Measurements from ENCODE around the gene TNNT1. TPM values are rescaled to one million over a fixed set of nuclear protein-coding genes. Genes with fewer than 3 reads are reported as not detected.

Gene TNNT1
- total RNA-seq, 1 donor from 2014 or later: 0.62 TPM

DNA sequence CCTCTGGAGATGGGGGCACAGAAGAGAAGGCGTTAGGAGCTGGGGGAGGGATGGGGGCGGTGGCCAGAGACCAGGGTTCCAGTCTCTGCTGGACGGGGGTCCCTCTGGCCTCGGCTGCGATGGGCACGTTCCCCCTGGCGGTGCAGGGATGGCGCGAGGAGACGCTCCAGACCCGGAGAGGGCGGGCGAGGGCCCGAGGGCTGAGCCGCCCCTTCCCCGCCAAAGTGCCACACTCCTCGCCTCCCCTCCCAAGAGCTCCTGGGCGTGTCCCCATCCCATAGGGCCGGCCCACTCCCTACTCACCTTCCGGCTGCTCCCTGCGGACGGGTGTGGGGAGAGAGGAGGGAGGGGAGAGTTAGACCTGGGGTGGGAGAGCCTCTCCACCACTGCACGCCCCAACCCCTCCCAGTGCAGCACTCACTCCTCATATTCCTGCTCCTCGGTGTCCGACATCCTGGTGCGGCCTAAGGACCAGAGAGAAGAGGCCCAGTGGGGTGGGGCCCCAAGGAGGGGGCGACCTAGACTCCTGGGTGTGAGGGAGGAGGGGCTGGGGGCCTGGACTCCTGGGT lies 2.2 kb downstream of the TNNT1 start:
- H3K27ac Mint-ChIP-seq (ENCODE audit: unreplicated experiment): no peak overlapping the region
- H3K36me3 Mint-ChIP-seq (ENCODE audit: low read depth): no peaks in the 10 kb centered on the region
- peaks cover 47% of the 10 kb centered on the region for H3K27me3 Mint-ChIP-seq (ENCODE audit: low read depth)
- TF ChIP-seq, protein P1, sequence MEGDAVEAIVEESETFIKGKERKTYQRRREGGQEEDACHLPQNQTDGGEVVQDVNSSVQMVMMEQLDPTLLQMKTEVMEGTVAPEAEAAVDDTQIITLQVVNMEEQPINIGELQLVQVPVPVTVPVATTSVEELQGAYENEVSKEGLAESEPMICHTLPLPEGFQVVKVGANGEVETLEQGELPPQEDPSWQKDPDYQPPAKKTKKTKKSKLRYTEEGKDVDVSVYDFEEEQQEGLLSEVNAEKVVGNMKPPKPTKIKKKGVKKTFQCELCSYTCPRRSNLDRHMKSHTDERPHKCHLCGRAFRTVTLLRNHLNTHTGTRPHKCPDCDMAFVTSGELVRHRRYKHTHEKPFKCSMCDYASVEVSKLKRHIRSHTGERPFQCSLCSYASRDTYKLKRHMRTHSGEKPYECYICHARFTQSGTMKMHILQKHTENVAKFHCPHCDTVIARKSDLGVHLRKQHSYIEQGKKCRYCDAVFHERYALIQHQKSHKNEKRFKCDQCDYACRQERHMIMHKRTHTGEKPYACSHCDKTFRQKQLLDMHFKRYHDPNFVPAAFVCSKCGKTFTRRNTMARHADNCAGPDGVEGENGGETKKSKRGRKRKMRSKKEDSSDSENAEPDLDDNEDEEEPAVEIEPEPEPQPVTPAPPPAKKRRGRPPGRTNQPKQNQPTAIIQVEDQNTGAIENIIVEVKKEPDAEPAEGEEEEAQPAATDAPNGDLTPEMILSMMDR (IDR thresholded peaks at IDR 0.05): no peak
- no peaks in the 10 kb centered on the region for H3K9me3 Mint-ChIP-seq (ENCODE audit: low read depth)
- no peaks in the 10 kb centered on the region for H3K4me1 Mint-ChIP-seq (ENCODE audit: low read depth)
- no peak for DNase-seq (ENCODE audit: low spot score)
- H3K4me3 Mint-ChIP-seq (ENCODE audit: unreplicated experiment): no peak overlapping the region

DNA sequence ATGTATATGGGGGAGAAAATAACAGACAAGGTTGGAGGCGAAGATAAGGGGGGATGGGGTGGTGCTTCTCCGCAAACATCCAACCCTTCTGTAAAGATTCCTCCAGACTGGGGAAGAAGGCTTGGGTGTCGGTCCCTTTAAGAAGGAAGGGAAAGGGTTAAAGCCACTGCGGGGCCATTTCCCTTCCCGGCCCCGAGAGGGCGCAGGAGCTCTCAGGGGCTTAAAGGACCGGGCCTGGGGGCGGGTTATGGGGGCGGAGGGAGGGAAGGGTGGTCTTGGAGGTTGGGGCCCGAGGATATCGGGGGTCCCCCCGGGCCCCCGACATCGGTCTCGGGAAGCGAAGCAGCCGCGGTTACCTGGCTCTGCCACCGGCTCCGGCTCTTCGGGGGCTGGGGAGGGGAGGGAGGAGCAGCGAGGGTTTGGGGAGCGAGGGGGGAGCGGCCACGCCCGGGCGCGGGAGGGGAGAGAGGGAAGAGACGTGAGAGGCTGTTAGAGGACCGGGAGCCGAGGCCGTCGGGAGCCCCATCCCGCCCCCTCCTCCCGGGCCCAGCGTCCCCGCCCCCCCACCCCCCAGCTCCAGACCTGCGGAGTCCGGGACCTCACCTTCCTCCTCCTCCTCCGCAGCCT lies 2.8 kb downstream of the TNNT1 start:
- Mint-ChIP-seq H3K27me3 (ENCODE audit: low read depth) (peaks cover 47% of the 10 kb centered on the region), H3K27ac (ENCODE audit: unreplicated experiment) (no peak overlapping the region)

DNA sequence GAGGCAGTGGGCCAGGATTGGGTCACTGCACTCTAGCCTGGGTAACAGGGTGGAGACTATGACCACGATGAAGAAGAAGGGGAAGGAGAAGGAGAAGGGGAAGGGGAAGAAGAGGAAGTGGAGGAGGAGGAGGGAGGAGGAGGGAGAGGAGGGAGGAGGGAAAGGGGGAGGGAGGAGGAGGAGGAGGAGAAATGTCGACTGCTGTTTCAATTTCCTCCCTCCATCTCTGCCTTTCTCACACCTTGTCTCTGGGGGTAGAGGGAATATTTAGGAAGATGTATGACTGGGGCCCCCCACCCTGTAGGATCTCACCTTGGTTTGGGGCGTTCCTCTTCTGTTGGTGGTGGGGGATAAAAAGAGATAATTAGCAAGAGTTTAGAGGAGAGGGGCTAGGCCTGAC lies 3.8 kb downstream of the TNNT1 start:
- Mint-ChIP-seq H3K27ac (ENCODE audit: unreplicated experiment) (no peak overlapping the region), H3K36me3 (ENCODE audit: low read depth) (no peaks in the 10 kb centered on the region), H3K27me3 (ENCODE audit: low read depth) (peaks cover 46% of the 10 kb centered on the region), H3K4me1 (ENCODE audit: low read depth) (peaks cover 3% of the 10 kb centered on the region), H3K4me3 (ENCODE audit: unreplicated experiment) (no peak overlapping the region), H3K9me3 (ENCODE audit: low read depth) (no peaks in the 10 kb centered on the region)
- DNase-seq (ENCODE audit: low spot score): no peak
- TF ChIP-seq, protein P1 (IDR thresholded peaks at IDR 0.05): no peak

More for the DNA sequence above, 2.8 kb downstream of the TNNT1 start:
- TF ChIP-seq, protein P1 (IDR thresholded peaks at IDR 0.05): peak; percentile 72
- Mint-ChIP-seq H3K4me1 (ENCODE audit: low read depth) (peaks cover 1% of the 10 kb centered on the region), H3K36me3 (ENCODE audit: low read depth) (no peaks in the 10 kb centered on the region), H3K9me3 (ENCODE audit: low read depth) (no peaks in the 10 kb centered on the region), H3K4me3 (ENCODE audit: unreplicated experiment) (no peak overlapping the region)
- DNase-seq (ENCODE audit: low spot score): no peak

DNA sequence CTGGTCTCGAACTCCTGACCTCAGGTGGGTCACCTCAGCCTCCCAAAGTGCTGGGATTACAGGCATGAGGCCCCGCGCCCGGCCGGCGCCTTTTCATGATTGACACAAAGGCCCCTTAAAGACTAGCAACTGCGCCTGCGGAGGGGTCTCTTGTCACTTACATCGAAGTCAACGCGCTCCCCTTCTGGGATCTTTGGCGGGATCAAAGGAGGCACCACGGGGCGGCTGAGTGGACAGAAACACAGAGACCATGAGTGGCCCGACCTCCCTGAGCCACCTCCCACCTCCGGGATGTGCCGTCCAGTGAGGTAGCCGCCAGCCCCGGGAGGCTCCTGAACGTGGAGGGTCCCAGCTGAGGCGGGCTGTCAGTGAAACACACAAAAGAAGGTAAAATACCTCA lies 7.3 kb downstream of the TNNT1 start:
- TF ChIP-seq, protein P1 (IDR thresholded peaks at IDR 0.05): no peak
- DNase-seq (ENCODE audit: low spot score): no peak
- Mint-ChIP-seq H3K9me3 (ENCODE audit: low read depth) (no peaks in the 10 kb centered on the region), H3K27me3 (ENCODE audit: low read depth) (peaks cover 30% of the 10 kb centered on the region), H3K36me3 (ENCODE audit: low read depth) (no peaks in the 10 kb centered on the region), H3K27ac (ENCODE audit: unreplicated experiment) (no peak overlapping the region), H3K4me3 (ENCODE audit: unreplicated experiment) (peak overlapping the region; percentile 19), H3K4me1 (ENCODE audit: low read depth) (peaks cover 3% of the 10 kb centered on the region)

GRCh38 chr19:55137915-55138314 lies 11.1 kb downstream of the TNNT1 start:
- peaks cover 21% of the 10 kb centered on the region for H3K27me3 Mint-ChIP-seq (ENCODE audit: low read depth)
- no peak overlapping the region for H3K4me3 Mint-ChIP-seq (ENCODE audit: unreplicated experiment)
- H3K36me3 Mint-ChIP-seq (ENCODE audit: low read depth): no peaks in the 10 kb centered on the region
- DNase-seq (ENCODE audit: low spot score): no peak
- no peak overlapping the region for H3K27ac Mint-ChIP-seq (ENCODE audit: unreplicated experiment)
- TF ChIP-seq, protein P1 (IDR thresholded peaks at IDR 0.05): no peak
- H3K4me1 Mint-ChIP-seq (ENCODE audit: low read depth): peaks cover 3% of the 10 kb centered on the region
- no peaks in the 10 kb centered on the region for H3K9me3 Mint-ChIP-seq (ENCODE audit: low read depth)
